PC-9 (cell line): ENCODE data around the gene GALR2.

Source experiments
- CTCF ChIP-seq: fragments of 200-600 bp; sonication (generic); conservative IDR thresholded peaks from 2 replicates; pipeline ENCODE4 v1.6.1; 2017; ENCODE audit warnings: mixed run types, antibody characterized with exemption, mild to moderate bottlenecking, moderate library complexity
- EZH2 ChIP-seq: fragments of 200-600 bp; sonication (generic); IDR thresholded peaks from 2 replicates; pipeline ENCODE4 v1.8.0; 2017; ENCODE audit warnings: antibody characterized with exemption, low read depth

GRCh38 chr17:76040376-76040775, 34.2 kb upstream of the GALR2 start:
- TF ChIP-seq CTCF = no peak
- TF ChIP-seq EZH2 = no peak
